Lower leg skin (tissue), 4 donors: ENCODE measurements around the gene SH3BP5. TPM values are rescaled to one million over a fixed set of nuclear protein-coding genes. Genes with fewer than 3 reads are reported as not detected.

ENCODE experiments used
- DNase-seq, 2 donors: peaks; one replicate each; pipeline ENCODE4 v3.0.0-alpha.2; 2019; ENCODE audit warnings: low spot score in 2 of 2
- H3K4me3 ChIP-seq: fragments of 200-600 bp; sonication (generic); 2 replicates; pipeline ENCODE4 v1.5.1; 2017; ENCODE audit warnings: mild to moderate bottlenecking, low read depth; ENCODE audit not compliant: poor library complexity, severe bottlenecking
- CTCF ChIP-seq, 3 donors: fragments of 450-650 bp; IDR thresholded peaks; one replicate each; pipeline ENCODE4 v1.5.1; 2016; ENCODE audit warnings: antibody characterized with exemption in 3 of 3, mild to moderate bottlenecking in 3 of 3, moderate library complexity in 2 of 3
- POLR2A ChIP-seq, 2 donors: fragments of 450-650 bp; IDR thresholded peaks; one replicate each; pipeline ENCODE4 v1.6.1; 2016 to 2017; ENCODE audit warnings: antibody characterized with exemption in 2 of 2, mild to moderate bottlenecking in 1 of 2, moderate library complexity in 1 of 2
- WGBS, 2 donors: methylation state at CpG; one replicate each; pipeline ENCODE4 v1.1.5; 2018; 5-methylcytosine and 5-hydroxymethylcytosine counted together
- intact Hi-C: fragments of 100-400 bp; cut with DNase I; formaldehyde crosslinking; loops from one replicate; pipeline ENCODE4 v1.15.0; 2023; ENCODE audit warnings: low total_unique reads
- total RNA-seq, 4 donors: library from RNA; depleted of rRNA; stranded (reverse); fragments of >200 nt; gene quantifications; one replicate each; pipeline ENCODE4 v1.1.0, GENCODE V29; 2016

SH3BP5 gene
- total RNA-seq, 4 donors from 2014 or later, result 10.7 to 30.3 (median 18.5) TPM

- H3K4me3 ChIP-seq, result no peak overlapping the region
- intact Hi-C loops, result no loop called here
- WGBS, 2 donors, result 86 to 95% methylated on average over 7 of the region's 7 CpGs
- DNase-seq, result no peak
- TF ChIP-seq CTCF (IDR thresholded peaks at IDR 0.05) (no peak), POLR2A (IDR thresholded peaks at IDR 0.05) (no peak)
These were observed 3.7 kb upstream of the SH3BP5 start for GRCh38 chr3:15336057-15336456.

GRCh38 chr3:15333956-15334263, 1.5 kb upstream of the SH3BP5 start:
- H3K4me3 ChIP-seq, result no peak overlapping the region
- intact Hi-C loops, result loop anchor here (5.0 kb wide), 1 partner anchor 67 kb away; no protein-coding TSS in a partner anchor
- no peak for TF ChIP-seq CTCF (IDR thresholded peaks at IDR 0.05)
- TF ChIP-seq POLR2A (IDR thresholded peaks at IDR 0.05), result no peak
- no peak for DNase-seq

DNA sequence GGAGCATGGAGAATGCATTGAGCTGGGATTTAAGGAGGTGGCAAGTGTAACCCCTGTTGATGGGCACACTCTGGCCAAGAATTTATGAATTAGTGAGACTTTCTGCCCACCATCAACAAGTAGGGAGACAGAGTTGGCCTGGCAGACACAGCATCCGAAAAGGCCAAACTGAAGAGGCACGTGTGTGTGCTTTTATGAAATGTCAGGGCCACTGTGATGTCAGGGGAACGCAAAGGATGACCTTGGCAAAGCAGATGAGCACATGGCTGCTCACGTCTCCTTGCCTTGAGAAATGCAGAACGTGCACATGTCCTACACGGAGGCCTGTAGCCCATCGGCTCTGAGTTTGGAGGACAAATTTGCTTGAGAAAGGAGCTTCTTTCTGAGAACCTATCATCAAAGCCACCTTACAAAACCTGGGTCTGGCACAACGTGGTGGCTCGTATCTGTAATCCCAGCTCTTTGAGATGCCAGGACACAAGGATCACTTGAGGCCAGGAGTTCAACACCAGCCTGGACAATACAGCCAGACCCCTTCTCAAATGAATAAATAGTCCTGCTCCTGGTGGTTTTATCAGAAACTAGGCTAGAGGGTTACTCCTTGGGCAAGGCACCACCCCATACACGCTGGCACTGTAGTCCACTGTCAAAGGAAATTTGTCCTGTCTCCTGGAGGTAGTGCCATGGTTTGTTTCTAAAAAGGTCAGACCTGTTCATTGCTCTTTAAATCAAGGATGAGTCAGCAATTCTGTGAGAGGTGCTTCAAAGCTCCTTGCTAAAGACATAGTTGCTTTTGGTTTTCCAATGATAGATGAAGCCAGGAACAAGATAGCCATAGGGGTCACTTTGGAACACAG, 941 bp upstream of the SH3BP5 start:
- H3K4me3 ChIP-seq, result no peak overlapping the region
- WGBS, 2 donors, result 85 to 88% methylated on average over 10 of the region's 10 CpGs
- no peak for DNase-seq
- no peak for TF ChIP-seq CTCF (IDR thresholded peaks at IDR 0.05)
- intact Hi-C loops, result loop anchor here (5.0 kb wide), 1 partner anchor 66 kb away; no protein-coding TSS in a partner anchor

- DNase-seq, result peak in 1 of 2 donors; percentile 91
- 1% methylated on average over 60 to 67 of the region's 71 CpGs for WGBS, 2 donors
- H3K4me3 ChIP-seq, result peak overlapping the region; percentile 93
- no peak for TF ChIP-seq CTCF (IDR thresholded peaks at IDR 0.05)
- TF ChIP-seq POLR2A (IDR thresholded peaks at IDR 0.05), result no peak
- intact Hi-C loops, result loop anchor here (5.0 kb wide), 1 partner anchor 65 kb away; no protein-coding TSS in a partner anchor
These were observed 581 bp downstream of the SH3BP5 start for GRCh38 chr3:15331606-15332404.

DNA sequence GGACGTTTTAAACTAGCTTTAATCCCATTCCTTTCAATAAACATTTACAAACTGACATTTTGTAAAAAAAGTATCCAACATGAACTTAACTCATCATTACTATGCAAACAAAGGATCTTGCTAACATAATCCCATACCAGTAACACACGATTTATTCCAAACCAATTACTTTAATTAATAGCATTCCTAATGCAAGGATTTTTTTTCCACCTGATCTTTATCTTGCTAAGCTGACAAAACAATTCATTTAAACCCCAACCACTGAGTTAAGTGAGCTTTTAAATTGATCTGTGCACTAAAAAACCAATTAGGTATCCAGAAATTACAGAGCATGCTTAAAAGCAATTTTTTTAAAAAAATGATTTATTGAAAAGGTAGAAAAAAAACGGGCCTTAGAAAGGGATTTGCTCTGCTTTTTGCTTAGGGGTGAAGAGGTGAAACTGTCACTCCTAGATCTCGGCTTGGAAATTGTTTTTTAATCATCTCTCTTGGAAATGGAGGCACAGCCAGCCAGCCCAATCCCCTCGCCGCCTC, 1.2 kb downstream of the SH3BP5 start:
- DNase-seq, result no peak
- peak overlapping the region; percentile 93 for H3K4me3 ChIP-seq
- intact Hi-C loops, result loop anchor here (5.0 kb wide), 1 partner anchor 64 kb away; no protein-coding TSS in a partner anchor
- WGBS, 2 donors, result 25 to 27% methylated on average over 6 of the region's 6 CpGs
- TF ChIP-seq CTCF (IDR thresholded peaks at IDR 0.05), result no peak
- TF ChIP-seq POLR2A (IDR thresholded peaks at IDR 0.05), result no peak
